OCI-LY1 (cell line): ENCODE results near the gene NECTIN1.

Experiments
- H2AFZ ChIP-seq: fragments of 200-600 bp; sonication (generic), shearing (Covaris generic); 2 replicates; pipeline ENCODE4 v1.6.0; 2014; ENCODE audit warnings: antibody characterized with exemption, mild to moderate bottlenecking, low read length
- H3F3A ChIP-seq: fragments of 200-600 bp; sonication (generic), shearing (Covaris generic); 2 replicates; pipeline ENCODE4 v1.6.0; 2014; ENCODE audit warnings: mild to moderate bottlenecking, antibody characterized with exemption, low read length, moderate library complexity; ENCODE audit not compliant: insufficient read depth
- H3K27ac ChIP-seq: fragments of 200-600 bp; sonication (generic); 2 replicates; pipeline ENCODE4 v1.5.1; 2014; ENCODE audit warnings: low read length, mixed run types, mild to moderate bottlenecking, low read depth; ENCODE audit not compliant: poor library complexity, severe bottlenecking
- H3K27me3 ChIP-seq: fragments of 200-600 bp; sonication (generic); 2 replicates; pipeline ENCODE4 v1.6.0; 2014; ENCODE audit warnings: antibody characterized with exemption, mild to moderate bottlenecking, low read length, moderate library complexity; ENCODE audit not compliant: insufficient read depth
- H3K36me3 ChIP-seq: fragments of 200-600 bp; sonication (generic); 2 replicates; pipeline ENCODE4 v1.6.1; 2014; ENCODE audit warnings: mild to moderate bottlenecking, antibody characterized with exemption, low read length, moderate library complexity, mixed read lengths; ENCODE audit not compliant: insufficient read depth
- H3K4me1 ChIP-seq: fragments of 200-600 bp; sonication (generic); 2 replicates; pipeline ENCODE4 v1.5.1; 2014; ENCODE audit warnings: mild to moderate bottlenecking, low read length, moderate library complexity; ENCODE audit not compliant: insufficient read depth, severe bottlenecking
- H3K4me2 ChIP-seq: fragments of 200-600 bp; sonication (generic), shearing (Covaris generic); 2 replicates; pipeline ENCODE4 v1.6.1; 2014; ENCODE audit warnings: low read length
- H3K4me3 ChIP-seq: fragments of 200-600 bp; sonication (generic); 2 replicates; pipeline ENCODE4 v1.5.1; 2014; ENCODE audit warnings: low read length, low read depth, mild to moderate bottlenecking, mixed read lengths; ENCODE audit not compliant: poor library complexity, severe bottlenecking
- H3K79me2 ChIP-seq: fragments of 200-600 bp; shearing (Covaris generic); 2 replicates; pipeline ENCODE4 v1.6.1; 2016; ENCODE audit warnings: mixed run types, low read length, mixed read lengths; ENCODE audit not compliant: insufficient read depth
- H3K9ac ChIP-seq: fragments of 200-600 bp; sonication (generic), shearing (Covaris generic); 2 replicates; pipeline ENCODE4 v1.6.1; 2014; ENCODE audit warnings: mild to moderate bottlenecking, low read length, mixed read lengths
- H3K9me2 ChIP-seq: fragments of 200-600 bp; sonication (generic), shearing (Covaris generic); 2 replicates; pipeline ENCODE4 v1.6.1; 2014; ENCODE audit warnings: low read depth, mild to moderate bottlenecking, low read length, mixed read lengths
- H3K9me3 ChIP-seq: fragments of 200-600 bp; shearing (Covaris generic); 2 replicates; pipeline ENCODE4 v1.6.1; 2014; ENCODE audit warnings: low read length, mixed read lengths
- H4K20me1 ChIP-seq: fragments of 200-600 bp; sonication (generic), shearing (Covaris generic); 2 replicates; pipeline ENCODE4 v1.6.0; 2016; ENCODE audit warnings: mild to moderate bottlenecking, low read length; ENCODE audit not compliant: insufficient read depth
- EZH2 ChIP-seq: fragments of 200-600 bp; sonication (generic), shearing (Covaris generic); IDR thresholded peaks from 2 replicates; pipeline ENCODE4 v1.8.0; 2017; ENCODE audit warnings: borderline replicate concordance, mixed run types, mild to moderate bottlenecking, antibody characterized with exemption, low read length, moderate library complexity, mixed read lengths
- TF ChIP-seq, protein P1 (sequence below): fragments of 200-600 bp; sonication (generic), shearing (Covaris generic); IDR thresholded peaks from 2 replicates; pipeline ENCODE4 v1.5.1; 2017; ENCODE audit warnings: mild to moderate bottlenecking, antibody characterized with exemption, low read length, moderate library complexity, mixed read lengths

NECTIN1 gene

DNA sequence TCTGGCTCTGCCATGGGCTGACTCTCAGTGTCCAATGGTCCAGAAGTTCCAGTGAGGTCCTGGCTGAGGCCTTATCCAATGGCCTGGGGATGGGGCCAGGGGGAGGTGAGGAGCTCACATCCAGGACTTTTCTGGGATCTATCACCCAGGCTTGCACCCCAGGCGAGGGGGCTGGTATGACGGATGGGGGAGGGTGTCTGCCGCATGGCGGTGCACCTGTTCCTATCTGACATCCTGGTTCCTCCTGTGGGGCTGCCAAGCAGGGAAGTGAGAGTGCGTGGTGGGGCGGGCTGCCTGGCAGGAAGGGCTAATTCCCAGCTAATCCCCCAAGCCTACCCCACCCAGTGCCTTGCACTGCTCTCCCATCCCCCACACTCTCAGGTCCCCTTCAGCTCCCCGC is 102.1 kb downstream of the NECTIN1 start:
- no peaks in the 10 kb centered on the region for H3K9me2 ChIP-seq
- no peaks in the 10 kb centered on the region for H3F3A ChIP-seq
- H3K9ac ChIP-seq: no peak overlapping the region
- no peak overlapping the region for H3K4me2 ChIP-seq
- H3K27me3 ChIP-seq: no peaks in the 10 kb centered on the region
- no peaks in the 10 kb centered on the region for H3K36me3 ChIP-seq
- no peaks in the 10 kb centered on the region for H3K4me1 ChIP-seq
- no peak overlapping the region for H3K4me3 ChIP-seq
- no peak overlapping the region for H2AFZ ChIP-seq
- no peak overlapping the region for H3K27ac ChIP-seq
- no peaks in the 10 kb centered on the region for H3K9me3 ChIP-seq
- no peaks in the 10 kb centered on the region for H4K20me1 ChIP-seq
- no peaks in the 10 kb centered on the region for H3K79me2 ChIP-seq
- TF ChIP-seq, protein P1, sequence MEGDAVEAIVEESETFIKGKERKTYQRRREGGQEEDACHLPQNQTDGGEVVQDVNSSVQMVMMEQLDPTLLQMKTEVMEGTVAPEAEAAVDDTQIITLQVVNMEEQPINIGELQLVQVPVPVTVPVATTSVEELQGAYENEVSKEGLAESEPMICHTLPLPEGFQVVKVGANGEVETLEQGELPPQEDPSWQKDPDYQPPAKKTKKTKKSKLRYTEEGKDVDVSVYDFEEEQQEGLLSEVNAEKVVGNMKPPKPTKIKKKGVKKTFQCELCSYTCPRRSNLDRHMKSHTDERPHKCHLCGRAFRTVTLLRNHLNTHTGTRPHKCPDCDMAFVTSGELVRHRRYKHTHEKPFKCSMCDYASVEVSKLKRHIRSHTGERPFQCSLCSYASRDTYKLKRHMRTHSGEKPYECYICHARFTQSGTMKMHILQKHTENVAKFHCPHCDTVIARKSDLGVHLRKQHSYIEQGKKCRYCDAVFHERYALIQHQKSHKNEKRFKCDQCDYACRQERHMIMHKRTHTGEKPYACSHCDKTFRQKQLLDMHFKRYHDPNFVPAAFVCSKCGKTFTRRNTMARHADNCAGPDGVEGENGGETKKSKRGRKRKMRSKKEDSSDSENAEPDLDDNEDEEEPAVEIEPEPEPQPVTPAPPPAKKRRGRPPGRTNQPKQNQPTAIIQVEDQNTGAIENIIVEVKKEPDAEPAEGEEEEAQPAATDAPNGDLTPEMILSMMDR: no peak
- no peak for TF ChIP-seq EZH2

DNA sequence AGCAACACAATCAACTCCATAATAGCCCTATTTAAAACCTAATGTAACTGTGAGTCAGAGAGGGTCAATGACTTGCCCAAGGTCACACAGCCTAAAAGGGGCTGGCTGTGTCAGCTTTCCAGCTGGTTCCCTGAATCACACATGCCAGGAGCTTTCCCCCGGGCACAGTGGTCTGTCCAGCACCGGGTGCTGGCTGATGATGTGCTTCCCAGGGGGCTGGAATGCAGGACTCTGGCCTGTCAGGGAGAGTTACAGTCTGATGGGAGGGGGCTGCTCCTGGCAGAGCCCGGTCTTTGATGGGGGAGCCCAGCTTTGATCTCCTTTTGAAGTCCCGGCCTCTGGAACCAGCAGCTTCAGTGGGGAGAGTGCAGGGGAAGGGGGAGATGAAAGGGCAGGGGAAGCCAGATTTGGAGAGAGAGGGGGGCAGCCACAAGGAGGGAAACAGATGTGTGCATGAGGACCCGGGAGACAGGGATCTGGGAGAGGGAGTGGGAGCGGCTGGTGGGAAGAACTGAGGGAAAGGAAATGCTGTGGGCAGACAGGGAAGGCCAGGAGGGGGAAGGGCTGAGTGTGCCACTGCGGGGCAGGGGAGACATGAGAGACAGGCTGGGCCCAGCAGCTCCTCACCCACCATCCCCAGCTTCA is 102.7 kb downstream of the NECTIN1 start:
- Histone ChIP-seq H3K9me3 (no peaks in the 10 kb centered on the region), H3K9ac (no peak overlapping the region), H3K9me2 (no peaks in the 10 kb centered on the region), H3K27ac (no peak overlapping the region), H4K20me1 (no peaks in the 10 kb centered on the region), H3K79me2 (no peaks in the 10 kb centered on the region), H2AFZ (no peak overlapping the region), H3K4me1 (no peaks in the 10 kb centered on the region), H3K4me3 (no peak overlapping the region), H3K27me3 (no peaks in the 10 kb centered on the region), H3K36me3 (no peaks in the 10 kb centered on the region), H3F3A (no peaks in the 10 kb centered on the region), H3K4me2 (no peak overlapping the region)
- TF ChIP-seq, protein P1: no peak
- TF ChIP-seq EZH2: no peak

DNA sequence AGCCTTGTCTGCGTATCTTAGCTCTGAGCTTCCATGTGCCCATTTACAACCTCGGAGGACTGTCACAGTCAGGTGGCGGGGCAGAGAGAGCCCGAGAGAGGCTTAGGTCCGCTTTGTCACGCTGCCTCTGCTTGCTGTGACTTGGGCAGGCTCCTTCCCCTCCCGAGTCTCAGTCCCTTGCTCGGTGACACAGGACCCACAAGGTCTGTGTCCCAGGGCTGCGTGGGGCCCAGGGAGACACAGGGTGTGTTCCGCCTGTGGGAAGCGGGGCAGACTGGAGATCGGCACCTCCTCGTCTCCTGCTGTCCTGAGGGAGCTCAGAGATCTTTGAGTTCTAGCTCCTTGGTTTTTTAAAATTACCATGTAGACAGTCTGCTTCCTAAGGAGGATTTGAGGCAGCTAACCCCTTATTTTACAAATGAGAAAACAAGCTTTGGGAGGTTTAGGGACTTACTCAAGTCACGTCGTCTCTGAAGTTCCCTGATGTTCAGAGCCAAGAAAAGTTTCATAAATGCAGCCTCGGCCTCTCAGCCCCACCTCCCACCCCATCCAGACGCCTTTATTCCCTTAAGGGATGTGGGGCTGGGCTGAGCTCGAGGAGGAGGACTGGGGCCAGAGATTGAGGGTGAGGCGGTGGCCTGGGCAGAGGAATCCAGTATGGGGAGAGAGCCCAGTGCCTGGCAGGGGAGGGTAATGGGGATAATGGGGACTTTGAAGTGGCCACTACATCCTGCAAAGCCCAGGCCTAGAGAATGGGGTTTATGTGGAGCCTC is 103.6 kb downstream of the NECTIN1 start:
- no peaks in the 10 kb centered on the region for H3K79me2 ChIP-seq
- no peak overlapping the region for H3K9ac ChIP-seq
- no peaks in the 10 kb centered on the region for H4K20me1 ChIP-seq

More for the DNA sequence above, 103.6 kb downstream of the NECTIN1 start:
- H3K9me3 ChIP-seq: no peaks in the 10 kb centered on the region
- no peak overlapping the region for H3K4me2 ChIP-seq
- H3K27me3 ChIP-seq: no peaks in the 10 kb centered on the region
- H3K4me3 ChIP-seq: no peak overlapping the region
- H3F3A ChIP-seq: no peaks in the 10 kb centered on the region
- no peaks in the 10 kb centered on the region for H3K9me2 ChIP-seq
- TF ChIP-seq, protein P1: no peak
- TF ChIP-seq EZH2: no peak
- no peak overlapping the region for H2AFZ ChIP-seq
- H3K27ac ChIP-seq: no peak overlapping the region
- H3K4me1 ChIP-seq: no peaks in the 10 kb centered on the region
- no peaks in the 10 kb centered on the region for H3K36me3 ChIP-seq
